ENCODE data around the gene SAFB2. TPM values are rescaled to one million over a fixed set of nuclear protein-coding genes. Genes with fewer than 3 reads are reported as not detected.

SAFB2 gene
- total and polyA plus RNA-seq, 2 of the 13 experiments (the other 11 are each of a cell fraction or from before 2014, with no cell fraction given) = 11.2 to 31.5 TPM

GRCh38 chr19:5628461-5628860 lies 5.9 kb upstream of the SAFB2 start:
- Histone ChIP-seq H3K27ac (ENCODE audit: extremely low read length, insufficient read depth, low read length) (no peak overlapping the region), H3K4me1 (ENCODE audit: insufficient read depth, low read length) (peaks cover 83% of the 10 kb centered on the region), H3K79me2 (ENCODE audit: insufficient read depth, low read length) (peaks cover 96% of the 10 kb centered on the region), H2AFZ (ENCODE audit: low read length) (no peak overlapping the region), H3K4me2 (ENCODE audit: low read depth, low read length) (no peak overlapping the region), H3K4me3 (replicated peaks in 1 of 3; ENCODE audit: insufficient read depth in 1 of 3, low read depth in 2 of 3, low read length in 3 of 3) (no peak overlapping the region), H3K9me3 (ENCODE audit: low read length) (no peaks in the 10 kb centered on the region), H3K27me3 (ENCODE audit: control insufficient read depth in 1 of 2, insufficient read depth in 2 of 2, low read length in 2 of 2) (peaks cover 0 to 7% of the 10 kb centered on the region in 2 experiments; a peak in 2 of 5 replicates), H3K36me3 (replicated peaks in 1 of 2; ENCODE audit: control insufficient read depth in 1 of 2, insufficient read depth in 2 of 2, low read length in 2 of 2) (peaks cover 18 to 72% of the 10 kb centered on the region in 2 experiments), H3K9ac (ENCODE audit: insufficient read depth, low read depth, low read length) (no peak overlapping the region), H4K20me1 (ENCODE audit: insufficient read depth, low read length) (peaks cover 75% of the 10 kb centered on the region)
- BruUV-seq (replicated peaks) = no TSS peak
- ATAC-seq = no peak
- TF ChIP-seq SP4 (CRISPR knock-in tag; IDR thresholded peaks at IDR 0.05) (no peak), E2F2 (CRISPR knock-in tag; IDR thresholded peaks at IDR 0.05; ENCODE audit: borderline replicate concordance) (no peak), THAP11 (CRISPR knock-in tag; IDR thresholded peaks at IDR 0.05) (no peak), ZNF292 (CRISPR knock-in tag; IDR thresholded peaks at IDR 0.05; ENCODE audit: borderline replicate concordance, low read depth) (no peak), PRDM4 (CRISPR knock-in tag; IDR thresholded peaks at IDR 0.05; ENCODE audit: borderline replicate concordance) (no peak), PHF5A (CRISPR knock-in tag; IDR thresholded peaks at IDR 0.05; ENCODE audit: low read depth, unreplicated experiment) (no peak)
- 95% methylated on average over 1 of the region's 1 CpG for WGBS (ENCODE audit: low lambda C conversion rate)
- no peak for FAIRE-seq
- ChIA-PET POLR2A (no interaction called here), CTCF (ENCODE audit: low intra/inter-chr PET ratio, low total read pairs) (no interaction called here)
- in situ Hi-C loops (cut with HindIII; ENCODE audit: extremely low pct_ligation_motif_present, low pct_unique_long_range_greater_than_20kb) (no loop called here), intact Hi-C loops (cut with micrococcal nuclease; ENCODE audit: unreplicated experiment) (no loop called here)
- DNase-seq (ENCODE audit: low spot score) = no peak
